Activated CD8-positive, alpha-beta memory T cell treated with anti-CD3 and anti-CD28 coated beads, Interleukin-2, amount 50 U/mL, for 24 hours (primary cell): ENCODE measurements around the gene PALD1.
"Not testable (repeated sequence)": the region's sequence is repeated elsewhere in the genome, so short reads cannot be mapped to it uniquely, and the experiment has no call there.

Source experiments
- DNase-seq: peaks from one replicate; pipeline ENCODE4 v3.0.0-alpha.2; 2020; ENCODE audit errors: extremely low read depth

The PALD1 gene

DNA sequence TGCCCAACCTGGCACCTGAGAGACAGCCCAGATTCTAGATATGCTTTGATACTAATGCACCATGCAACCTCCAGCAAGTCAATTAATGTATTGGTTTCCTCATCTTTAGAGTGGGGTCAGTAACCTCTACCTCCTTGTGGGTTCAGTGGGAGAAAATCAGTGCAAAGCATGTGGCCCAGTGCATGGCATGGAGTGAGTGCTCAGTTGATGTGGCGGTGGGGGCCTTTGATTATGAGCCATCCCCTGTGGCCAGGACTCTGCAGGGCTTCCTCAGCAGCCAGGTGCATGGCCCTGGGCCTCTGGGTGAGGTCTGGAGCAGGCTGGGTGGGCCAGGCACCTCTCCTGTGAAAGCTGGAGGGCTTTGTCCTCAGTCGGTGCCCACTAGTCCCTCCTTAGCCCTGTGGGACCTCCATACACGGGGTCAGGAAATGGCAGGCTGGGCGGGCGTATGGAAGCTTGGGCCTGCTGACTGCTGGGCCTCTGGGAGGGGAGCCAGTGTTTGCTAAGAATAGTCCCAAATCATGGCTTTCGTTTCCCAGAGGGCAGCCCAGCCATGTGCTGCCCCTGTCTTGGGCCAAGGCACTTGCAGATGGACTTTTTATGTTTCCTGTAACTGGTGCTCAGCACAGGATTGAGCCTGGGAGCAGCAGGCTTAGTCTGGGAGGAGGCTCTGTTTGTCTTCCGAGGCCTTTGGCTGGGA lies 3.4 kb downstream of the PALD1 start:
- no peak for DNase-seq

DNA sequence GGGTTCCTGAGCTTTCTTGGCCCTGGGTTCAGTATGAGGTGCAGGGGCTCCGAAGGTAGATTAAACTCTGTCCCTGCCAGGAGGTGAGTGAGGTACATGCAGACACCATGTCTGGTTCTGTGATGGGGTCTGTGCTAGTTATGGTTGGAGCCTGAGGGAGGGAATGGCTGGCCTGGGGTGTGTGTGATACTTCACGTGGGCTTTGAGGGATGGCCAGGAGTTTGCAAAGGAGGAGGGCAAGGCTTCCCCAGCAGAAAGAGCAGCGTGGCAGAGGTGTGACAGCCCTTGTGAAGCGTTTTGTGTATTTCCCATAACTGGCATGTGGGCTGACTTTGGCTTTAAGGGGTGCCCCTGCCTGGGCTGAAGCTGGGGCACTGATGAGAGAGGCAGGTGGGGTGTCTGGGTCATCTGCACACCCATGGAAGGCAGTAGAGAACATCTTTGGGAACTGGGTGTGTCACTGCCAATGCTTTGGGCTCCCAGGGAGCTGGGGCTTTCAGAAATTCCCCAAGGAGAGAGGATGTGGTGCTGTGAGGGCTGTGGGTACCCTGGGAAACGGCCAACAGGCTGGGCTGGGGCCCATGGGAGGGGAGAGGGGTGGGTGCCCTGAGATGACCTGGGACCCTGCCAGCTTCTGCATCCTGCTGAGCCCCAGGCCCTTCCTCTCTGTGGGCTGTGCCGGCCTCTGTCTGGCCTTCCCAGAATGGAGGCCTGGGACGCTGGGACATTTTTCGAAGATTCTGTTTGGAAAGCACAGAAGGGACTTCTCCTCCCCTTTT lies 4.6 kb downstream of the PALD1 start:
- no peak for DNase-seq

DNA sequence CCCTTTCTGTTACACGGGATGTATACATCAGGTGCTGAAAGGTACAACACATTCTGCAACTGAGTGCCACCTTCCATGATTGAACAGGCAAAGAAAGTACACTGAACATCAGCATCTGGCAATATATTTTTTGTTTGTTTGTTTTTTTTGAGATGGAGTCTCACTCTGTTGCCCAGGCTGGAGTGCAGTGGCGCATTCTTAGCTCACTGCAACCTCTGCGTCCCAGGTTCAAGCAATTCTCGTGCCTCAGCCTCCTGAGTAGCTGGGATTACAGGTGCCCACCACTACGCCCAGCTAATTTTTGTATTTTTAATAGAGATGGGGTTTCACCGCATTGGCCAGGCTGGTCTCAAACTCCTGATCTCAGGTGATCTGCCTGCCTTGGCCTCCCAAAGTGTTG lies 5.3 kb downstream of the PALD1 start:
- not testable (repeated sequence) for DNase-seq

DNA sequence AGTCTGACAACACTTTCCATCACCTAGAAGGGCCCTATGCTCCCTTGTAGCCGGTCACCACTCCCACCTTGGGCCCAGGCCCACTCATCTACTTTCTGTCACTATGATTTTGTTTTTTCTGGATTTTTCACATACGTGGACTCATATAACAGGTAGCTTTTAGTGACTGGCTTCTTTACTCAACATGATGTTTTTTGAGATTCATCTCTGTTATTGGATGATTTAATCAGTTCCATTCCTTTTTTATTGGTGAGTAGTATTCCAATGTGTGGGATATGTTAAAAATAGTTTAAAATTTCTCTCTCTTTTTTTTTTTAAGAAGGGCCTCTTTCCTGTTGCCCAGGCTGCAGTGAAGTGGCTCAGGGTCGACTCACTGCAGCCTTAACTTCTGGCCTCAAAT lies 9.3 kb downstream of the PALD1 start:
- no peak for DNase-seq

DNA sequence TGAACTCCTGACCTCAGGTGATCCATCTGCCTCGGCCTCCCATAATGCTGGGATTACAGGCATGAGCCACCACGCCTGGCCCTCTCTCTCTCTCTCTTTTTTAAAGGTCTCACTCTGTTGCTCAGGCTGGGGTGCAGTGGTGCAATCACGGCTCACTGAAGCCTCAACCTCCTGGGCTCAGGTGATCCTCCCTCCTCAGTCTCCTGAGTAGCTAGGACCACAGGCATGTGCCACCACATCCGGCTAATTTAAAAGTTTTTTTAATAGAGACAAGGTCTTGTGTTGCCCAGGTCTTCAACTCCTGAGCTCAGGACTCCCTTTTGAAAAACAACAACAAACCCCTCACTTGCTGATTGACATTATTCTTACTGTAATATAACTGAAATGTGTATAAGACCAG lies 11.6 kb downstream of the PALD1 start:
- DNase-seq = no peak

DNA sequence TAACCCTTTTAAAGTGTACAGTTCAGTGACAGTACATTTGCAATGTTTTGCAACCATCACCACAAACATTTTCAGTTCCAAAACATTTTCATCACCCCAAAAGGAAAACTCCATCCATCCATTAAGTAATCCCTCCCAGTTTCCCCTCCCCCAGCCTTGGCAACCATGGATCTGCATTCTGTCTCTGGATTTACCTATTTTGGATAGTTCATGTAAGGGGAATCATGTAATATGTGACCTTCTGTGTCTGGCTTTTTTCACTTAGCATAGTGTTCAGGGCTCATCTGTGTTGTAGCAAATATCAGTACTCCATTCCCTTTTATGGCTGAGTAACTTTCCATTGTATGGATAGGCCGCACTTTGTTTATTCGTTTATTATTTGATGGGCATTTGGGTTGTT lies 13.0 kb downstream of the PALD1 start:
- no peak for DNase-seq

DNA sequence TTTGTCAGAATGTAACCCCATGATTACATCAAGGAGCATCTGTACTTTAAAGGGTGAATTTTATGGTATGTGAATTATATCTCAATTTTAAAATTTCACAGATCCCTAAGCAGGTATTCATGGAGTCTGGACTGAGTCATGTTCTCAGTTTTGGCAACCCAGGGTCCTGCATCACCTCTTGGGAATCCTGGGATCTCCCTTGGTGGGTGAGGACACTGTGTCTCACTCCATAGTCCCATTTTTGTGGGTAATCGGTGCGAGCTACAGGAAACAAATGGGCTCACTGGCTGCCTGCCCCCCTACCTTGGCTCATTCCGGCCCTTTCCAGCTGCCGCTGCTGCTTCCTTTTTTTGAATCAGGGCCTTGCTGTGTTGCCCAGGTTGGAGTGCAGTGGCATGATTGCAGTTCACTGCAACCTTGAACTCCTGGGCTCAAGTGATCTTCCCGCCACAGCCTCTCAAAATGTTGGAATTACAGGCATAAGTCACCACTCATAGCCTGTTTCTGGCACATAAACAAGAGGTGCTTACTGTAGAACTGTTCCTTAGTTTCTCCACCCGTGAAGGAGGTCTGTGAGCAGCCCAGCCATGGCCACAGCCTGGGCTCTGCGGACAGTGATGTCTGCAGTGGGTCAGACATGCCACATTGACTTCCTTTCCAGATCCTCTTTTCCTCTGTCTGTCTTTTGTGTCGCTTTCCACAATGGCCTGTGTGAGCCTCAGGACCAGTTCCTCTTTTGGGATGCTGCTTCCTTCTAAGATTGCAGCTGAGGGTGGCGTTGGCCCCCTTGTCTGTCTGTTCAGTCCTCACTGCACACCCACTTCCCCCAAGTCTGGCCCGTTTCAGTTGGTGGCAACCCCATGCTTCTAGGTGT lies 14.5 kb downstream of the PALD1 start:
- DNase-seq = no peak

- DNase-seq = no peak
Measured at GRCh38 chr10:70493660-70494234, 15.2 kb downstream of the PALD1 start.

- no peak for DNase-seq
Measured at GRCh38 chr10:70494536-70494935, 16.0 kb downstream of the PALD1 start.

GRCh38 chr10:70494966-70495365 lies 16.4 kb downstream of the PALD1 start:
- DNase-seq = no peak

DNA sequence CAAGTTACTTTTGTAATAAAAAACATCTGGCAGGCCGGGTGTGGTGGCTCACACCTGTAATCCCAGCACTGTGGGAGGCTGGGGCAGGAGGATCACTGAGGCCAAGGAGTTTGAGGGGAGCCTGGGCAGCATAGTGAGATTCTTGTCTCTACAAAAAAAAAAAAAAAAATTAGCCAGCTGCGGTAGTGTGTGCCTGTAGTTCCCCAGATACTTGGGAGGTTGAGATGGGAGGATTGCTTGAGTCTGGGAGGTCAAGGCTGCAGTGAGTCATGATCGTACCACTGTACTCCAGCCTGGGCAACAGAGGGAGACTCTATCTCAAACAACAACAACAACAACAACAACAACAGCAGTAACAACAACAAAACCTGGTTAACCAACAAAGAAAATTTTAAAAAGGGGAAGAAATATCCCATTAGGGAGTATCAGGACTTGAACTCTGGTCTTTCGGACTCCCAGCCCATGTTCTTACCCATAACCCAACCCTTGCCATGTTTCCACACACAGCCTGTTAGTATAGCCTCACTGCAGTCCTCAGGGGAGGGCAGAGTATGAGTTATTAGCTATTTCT lies 17.2 kb downstream of the PALD1 start:
- no peak for DNase-seq

DNA sequence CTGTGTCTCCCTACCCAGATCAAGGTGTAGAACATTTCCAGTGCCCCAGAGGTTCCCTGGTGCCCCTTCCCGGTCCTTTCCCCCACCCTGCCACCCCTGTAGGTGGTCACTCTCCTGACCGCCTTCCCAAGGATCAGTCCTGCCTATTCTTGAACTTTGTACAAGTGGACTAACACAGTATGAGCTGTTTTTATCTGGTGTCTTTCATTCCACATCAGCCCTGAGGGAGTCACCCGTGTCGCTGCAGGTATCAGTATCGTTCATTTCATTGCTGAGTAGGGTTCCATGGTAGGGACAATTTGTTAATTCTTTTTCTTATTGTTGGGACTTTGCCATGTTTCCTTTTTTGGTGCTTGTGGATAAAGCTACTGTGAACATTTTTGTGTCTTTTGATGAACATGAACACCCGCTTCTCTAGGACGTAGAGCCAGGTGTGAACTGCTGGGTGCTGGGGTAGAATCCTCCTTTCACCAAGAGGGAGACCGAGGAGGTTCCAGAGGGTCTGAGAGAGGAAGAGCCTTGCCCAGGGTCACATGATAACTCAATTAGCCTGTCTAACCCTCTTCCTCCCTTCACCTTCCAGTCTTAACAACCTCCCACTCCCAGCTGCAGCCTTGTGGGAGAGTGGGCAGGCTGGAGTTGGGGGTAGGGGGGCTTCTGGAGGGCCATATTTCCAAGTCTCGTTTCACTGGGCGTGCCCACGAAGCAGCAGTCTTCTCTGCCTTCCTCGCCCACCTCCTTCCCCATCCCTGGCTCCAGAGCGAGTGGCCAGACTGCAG lies 18.0 kb downstream of the PALD1 start:
- no peak for DNase-seq

- DNase-seq = no peak
Measured at GRCh38 chr10:70497120-70497545, 18.6 kb downstream of the PALD1 start.

GRCh38 chr10:70498970-70499835 lies 20.6 kb downstream of the PALD1 start:
- DNase-seq = no peak

DNA sequence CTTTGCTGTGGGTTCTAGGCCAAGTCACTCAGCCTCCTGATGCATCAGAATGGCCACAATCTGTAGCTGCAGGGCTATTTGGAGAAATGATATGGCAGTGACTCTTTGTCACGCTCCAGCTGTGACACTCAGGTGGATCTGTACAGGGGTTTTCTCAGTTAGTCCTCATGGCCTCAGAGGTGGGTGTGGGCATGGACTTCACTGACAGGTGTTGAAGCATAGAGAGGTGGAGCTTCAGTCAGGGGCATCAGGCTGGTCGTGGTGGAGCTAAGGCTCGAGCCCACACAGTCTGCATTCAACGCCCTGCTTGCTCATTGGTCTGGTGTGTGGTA lies 21.2 kb downstream of the PALD1 start:
- no peak for DNase-seq

GRCh38 chr10:70500368-70500767 lies 21.8 kb downstream of the PALD1 start:
- no peak for DNase-seq

GRCh38 chr10:70500812-70501301 lies 22.3 kb downstream of the PALD1 start:
- DNase-seq = no peak

DNA sequence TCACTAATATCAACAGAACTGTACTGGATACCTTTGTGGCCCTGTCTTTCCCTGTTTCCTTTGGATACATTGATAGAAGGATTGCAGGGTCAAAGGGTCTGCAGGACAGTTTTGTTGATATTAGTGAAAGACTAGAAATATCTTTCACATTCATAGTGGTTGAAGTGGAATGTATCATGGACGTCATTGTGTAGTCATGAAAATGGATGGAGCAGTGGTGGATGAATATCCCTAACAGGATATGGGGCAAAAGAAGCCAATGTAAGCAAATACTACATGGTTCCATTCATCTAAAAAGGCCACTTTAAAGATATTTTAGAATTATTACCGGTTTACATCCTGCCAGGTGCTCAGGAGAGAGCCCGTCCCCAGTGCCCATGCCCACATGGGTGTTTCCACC lies 23.8 kb downstream of the PALD1 start:
- DNase-seq = no peak

DNA sequence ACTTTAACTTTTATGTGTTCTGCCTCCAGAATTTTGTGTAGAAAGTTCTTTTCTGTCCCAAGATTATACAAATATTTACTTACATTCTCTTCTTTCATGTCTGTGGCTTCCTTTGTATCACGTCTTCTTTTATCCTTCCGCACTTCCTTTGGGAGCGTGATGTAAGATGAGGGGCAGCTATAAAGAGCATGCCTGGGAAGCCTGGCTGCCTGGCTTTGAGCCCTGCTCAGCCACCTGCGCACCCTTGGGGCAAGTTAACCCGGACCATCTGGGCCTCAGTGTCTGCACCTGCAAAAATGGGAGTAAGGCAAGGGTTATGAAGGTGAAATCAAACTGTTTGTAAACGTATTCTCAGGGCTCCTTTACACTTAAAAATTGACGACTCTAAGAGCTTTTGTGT lies 25.2 kb downstream of the PALD1 start:
- no peak for DNase-seq
